Raji (cell line): ENCODE measurements around the gene OR13J1.

ENCODE experiments used
- POLR2A ChIP-seq: IDR thresholded peaks from 2 replicates; pipeline ENCODE4 v1.6.1; 2011; ENCODE audit warnings: low read depth, low read length, control low read depth; ENCODE audit not compliant: insufficient read depth

The OR13J1 gene

DNA sequence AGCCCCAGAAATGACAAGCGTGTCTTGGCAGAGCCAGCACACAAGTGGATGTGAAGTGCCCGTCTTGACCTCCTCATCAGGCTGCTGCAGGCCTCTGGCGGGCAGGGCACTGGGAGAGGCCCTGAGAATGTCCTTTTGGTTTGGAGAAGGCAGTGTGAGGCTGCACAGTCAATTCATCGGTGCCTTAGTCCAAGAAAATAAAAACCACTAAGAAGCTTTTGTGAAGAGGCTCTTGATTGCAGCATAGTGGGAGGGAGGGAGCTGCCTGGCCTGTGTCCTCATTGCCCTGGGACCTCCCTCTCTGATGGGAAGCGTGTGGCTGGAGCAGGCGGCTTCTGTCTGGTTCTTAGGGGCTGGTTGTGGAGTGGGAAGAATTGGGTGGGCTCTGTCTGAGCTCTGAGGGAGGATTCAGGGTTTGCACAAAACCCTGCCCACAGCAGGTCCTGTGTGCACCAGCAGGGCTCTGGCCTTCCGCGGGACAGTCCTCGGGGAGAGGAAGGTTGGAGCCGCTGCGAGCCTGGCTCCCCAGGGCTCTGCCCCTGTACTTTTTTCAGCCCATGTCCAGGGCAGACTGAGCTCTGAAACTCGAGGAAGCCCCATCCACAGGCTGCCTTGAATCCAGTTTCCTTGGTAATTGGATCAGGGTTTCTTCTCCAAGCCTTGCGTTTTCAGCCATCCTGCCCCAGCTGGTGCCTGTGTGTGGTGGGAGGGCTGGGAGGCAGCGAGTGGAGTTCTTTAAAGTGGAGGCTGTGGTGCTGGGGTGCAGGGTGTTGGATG lies 36.9 kb upstream of the OR13J1 start:
- no peak for TF ChIP-seq POLR2A

DNA sequence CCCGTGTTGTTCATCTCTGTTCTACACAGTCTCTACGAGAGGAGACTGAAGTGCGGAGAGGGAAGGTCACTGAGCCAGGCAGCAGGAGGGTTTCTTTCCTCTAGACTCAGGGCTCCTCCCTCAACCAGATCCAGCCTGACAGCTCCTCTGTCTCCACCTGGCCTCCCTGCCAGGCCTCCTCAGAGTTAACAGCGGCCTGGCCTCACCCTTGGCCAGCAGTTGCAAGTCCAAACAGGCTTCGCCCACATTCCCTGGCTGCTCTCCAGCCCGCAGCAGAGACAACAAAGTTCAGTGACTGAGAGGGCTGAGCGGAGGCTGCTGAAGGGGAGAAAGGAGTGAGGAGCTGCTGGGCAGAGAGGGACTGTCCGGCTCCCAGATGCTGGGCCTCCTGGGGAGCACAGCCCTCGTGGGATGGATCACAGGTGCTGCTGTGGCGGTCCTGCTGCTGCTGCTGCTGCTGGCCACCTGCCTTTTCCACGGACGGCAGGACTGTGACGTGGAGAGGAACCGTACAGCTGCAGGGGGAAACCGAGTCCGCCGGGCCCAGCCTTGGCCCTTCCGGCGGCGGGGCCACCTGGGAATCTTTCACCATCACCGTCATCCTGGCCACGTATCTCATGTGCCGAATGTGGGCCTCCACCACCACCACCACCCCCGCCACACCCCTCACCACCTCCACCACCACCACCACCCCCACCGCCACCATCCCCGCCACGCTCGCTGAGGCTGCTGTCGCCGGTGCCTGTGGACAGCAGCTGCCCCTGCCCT lies 35.9 kb upstream of the OR13J1 start, which contains the start of gene HRCT1:
TSS of gene HRCT1 (plus strand) at position 291 of the 768 bp plus-strand sequence. CDS start at position 377, 86 bp downstream.
- no peak for TF ChIP-seq POLR2A

DNA sequence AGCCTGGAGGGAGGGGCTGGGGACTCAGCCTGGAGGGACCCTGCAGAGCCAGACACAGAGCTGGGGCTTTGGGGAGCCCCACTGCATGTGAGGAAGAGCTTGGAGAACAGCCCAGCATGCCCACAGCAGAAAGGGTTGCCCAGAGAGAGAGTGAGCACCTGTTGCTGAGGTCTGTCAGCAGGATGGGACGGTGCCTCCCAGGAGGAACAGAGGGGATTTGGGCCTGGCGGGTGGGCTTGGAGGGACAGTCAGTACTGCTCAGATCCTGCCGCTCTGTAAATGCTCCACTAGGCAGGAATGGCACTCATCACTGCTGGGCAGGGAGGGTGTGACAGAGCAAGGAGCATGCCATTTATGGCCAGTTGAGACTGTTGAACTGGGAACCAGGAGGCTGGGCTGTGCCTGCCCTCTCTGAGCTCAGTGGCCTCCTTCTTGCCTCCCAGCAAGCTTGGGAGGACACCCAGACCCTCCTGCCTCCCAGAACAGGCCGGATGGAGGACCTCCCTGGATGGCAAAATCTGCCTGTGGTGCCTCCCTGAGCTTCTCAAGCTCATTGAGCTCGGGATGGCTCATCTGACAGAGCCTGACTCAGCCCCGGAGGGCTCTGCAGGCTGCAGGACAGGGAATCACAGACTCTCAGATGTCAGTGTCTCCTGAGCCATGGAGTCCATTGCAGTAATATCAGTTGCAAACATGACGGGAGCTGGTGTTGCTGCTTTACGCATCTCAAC lies 35.0 kb upstream of the OR13J1 start:
- no peak for TF ChIP-seq POLR2A

DNA sequence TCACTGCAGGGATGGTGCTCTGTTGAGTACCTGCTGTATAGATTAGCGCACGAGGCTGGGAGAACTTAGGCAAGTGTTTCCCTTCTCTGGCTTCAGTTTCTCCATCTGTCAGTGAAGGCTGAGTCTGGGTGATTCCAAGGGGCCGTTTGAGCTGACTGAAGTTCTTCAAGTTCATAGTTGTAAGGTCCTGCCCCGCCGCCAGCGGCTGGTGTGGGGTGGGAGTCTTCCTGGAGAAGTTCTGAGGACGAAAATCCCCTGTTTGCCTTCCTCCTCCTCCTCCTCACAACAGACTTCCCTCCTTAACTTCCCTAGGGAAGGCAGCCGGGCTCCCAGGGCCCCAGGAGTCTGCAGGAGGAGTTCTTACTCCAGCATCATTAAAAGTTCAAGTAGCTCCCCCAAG lies 34.1 kb upstream of the OR13J1 start:
- no peak for TF ChIP-seq POLR2A

DNA sequence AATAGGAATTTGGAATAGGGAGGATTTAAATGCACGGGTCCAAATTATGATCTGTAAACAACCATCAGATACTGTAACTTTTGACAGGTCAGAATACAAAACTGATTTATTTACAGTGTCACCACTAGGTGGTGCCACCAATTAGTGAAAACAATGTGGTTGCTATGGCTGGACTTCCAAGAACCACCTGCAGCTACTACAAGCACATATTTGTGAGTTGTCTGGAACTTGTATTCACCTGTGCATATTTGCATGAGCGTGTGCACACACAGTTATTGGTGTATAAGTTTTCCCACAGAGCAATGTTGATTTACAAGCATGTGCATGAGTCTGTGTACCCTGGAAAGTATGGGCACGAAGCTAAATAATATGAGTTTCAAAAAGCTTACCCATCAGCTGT lies 32.8 kb upstream of the OR13J1 start:
- no peak for TF ChIP-seq POLR2A

DNA sequence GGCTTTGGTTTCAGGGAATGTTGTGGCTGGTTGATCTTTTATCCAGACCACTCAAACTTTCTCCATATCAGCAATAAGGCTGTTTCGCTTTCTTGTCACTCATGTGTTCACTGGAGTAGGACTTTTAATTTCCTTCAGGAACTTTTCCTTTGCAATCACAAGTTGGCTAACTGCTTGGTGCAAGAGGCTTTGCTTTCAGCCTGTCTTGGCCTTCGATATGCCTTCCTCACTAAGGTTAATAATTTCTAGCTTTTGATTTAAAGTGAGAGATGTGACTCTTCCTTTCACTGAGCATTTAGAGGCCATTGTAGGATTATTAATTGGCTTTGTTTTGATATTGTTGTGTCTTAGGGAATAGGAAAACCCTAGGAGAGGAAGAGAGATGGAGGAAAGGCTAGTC lies 28.8 kb upstream of the OR13J1 start:
- TF ChIP-seq POLR2A: no peak

DNA sequence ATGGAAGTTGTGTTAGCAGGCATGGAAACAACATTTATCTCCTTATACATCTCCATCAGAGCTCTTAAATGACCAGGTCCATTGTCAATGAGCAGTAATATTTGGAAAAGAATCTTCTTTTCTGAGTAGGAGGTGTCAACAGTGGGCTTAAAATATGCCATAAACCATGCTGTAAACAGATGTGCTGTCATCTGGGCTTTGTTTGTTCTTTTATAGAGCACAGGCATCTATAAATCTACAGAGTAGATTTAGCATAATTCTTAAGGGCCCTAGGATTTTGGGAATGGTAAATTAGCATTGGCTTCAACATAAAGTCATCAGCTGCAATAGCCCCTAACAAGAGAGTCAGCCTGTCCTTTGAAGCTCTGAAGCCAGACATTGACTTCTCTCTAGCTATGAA lies 28.1 kb upstream of the OR13J1 start:
- no peak for TF ChIP-seq POLR2A

DNA sequence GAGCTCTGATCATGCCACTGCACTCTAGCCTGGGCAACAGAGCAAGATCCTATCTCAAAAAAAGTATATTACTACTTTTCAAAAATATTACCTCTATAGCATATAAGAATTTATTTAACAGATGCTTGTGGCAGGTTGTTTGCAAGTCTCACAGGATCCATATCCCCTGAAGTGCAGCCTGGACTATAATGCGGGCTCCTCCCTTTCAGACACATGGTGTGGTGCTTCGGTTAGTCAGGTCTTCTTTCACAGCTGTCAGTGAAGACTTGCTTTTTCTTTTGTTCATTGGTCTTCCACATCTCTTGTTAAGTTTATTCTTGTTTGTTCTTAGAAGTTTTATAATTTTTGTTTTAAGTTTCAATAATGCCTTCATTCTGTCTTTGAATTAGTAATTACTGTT lies 26.4 kb upstream of the OR13J1 start:
- no peak for TF ChIP-seq POLR2A

DNA sequence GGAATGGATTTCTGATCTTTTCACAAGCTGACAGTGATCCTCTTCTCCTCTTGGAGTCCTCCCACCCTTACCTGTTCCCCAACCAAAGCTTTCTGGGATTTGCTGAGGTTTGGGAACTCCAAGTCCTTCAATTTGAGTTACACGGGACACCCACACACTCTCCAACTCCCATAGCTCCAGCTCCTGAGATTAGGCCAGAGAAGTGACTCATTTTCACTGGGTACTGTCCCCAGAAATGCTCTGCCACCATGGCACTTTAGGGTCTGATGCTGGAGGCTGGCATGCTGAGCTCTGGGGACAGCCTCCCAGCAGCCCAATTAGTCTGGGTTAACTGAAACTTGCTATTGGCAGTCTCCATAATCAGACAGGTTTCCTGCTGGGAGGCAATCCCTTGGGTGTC lies 21.9 kb upstream of the OR13J1 start:
- TF ChIP-seq POLR2A: no peak

DNA sequence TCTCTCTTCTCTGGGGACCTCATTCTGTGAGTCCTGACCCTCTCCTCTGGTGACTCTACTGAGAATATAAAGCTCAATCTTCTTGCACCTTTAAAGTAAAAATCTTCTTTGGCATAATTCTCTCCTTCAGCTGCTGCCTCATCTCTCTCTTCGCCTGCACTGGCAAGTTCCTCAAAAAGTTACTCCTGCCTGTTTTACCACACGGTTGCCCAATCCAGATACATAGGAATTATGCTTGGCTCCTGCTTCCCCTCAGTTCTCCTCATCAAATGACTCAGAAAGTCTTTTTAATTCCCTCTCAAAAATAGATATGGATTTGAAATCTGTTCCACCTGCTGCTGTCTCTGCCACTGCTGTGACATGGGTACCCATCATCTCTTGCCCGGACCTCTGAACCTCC lies 21.4 kb upstream of the OR13J1 start:
- no peak for TF ChIP-seq POLR2A

DNA sequence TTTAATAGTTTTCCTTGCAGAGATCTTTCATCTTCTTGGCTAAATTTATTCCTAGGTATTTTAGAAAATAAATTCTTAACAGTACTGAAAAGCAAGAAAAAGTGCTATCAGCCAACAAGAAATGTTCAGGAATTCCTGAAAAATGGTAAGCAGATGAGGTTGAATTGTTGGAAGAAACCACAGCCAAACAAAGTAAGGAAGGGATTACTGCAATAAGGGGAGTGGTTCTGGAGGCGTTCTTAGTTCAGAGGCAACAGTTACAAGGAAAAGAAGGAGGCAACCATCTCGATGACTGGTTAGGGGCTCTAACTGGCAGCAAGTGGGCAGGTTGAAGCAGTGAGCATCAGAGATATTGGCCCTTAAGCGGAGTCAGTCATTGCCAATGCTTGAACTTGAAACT lies 12.8 kb upstream of the OR13J1 start:
- no peak for TF ChIP-seq POLR2A

DNA sequence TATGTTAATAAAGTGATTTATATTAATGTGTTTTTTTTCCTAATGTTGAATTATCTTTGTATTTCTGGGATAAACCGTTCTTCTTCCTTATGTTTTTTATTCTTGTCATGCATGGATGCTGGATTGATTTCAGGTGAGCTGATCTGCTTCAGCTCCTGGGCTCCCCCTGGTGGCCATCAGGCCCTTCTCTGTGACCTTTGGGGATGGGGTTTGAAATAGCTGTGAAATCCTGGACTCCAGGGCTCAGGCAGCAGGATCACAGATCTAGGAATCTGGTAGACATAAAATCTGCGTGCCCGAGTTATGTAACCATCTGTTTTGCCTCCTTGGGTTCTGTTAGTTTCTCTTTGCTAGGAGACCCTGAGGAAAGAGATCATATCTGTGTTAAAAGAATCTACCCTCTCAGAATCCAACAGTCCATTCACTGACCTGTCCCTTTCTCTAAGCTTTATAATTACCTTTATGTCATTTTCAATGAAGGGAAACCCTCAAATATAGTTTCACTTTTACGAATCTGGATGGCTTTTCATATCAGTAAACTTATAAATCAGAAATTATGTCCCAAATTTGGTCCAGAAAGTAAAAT lies 12.2 kb upstream of the OR13J1 start:
- no peak for TF ChIP-seq POLR2A

DNA sequence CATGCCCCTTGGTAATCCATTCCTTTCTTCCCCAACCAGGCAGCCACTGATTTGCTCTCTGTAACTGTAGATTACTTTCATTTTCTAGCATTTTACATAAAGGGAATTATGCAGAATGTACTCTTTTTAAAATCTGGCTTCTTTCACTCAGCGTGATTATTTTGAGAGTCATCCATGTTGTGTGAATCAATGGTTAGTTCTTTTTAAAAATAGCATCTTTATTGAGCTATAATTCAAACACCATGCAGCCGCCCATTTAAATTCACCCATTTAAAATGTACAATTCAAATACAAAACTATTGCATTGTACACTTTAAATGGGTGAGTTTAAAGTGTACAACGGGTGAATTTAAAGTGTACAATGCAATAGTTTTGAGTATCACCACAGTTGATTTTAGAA lies 2.3 kb upstream of the OR13J1 start:
- TF ChIP-seq POLR2A: no peak

DNA sequence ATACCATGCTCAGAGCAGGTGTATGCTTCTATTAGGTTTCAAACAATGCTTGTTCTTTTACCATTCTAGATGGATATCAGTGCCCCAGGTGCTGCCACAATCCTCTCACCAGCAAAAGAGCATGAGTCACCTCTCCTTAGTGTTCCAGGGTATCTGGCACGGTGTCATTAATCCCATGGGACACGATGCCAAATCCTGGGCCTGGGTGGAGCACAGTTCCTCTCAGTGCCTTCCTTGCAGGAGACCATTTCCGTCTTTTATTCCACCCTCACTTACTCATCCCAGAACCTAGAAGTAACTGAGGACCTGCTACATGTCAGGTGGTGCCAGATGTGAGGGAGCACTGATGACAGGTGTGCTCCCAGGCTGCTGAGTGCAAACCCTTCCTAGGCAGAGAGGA lies 1.3 kb upstream of the OR13J1 start:
- TF ChIP-seq POLR2A: no peak

DNA sequence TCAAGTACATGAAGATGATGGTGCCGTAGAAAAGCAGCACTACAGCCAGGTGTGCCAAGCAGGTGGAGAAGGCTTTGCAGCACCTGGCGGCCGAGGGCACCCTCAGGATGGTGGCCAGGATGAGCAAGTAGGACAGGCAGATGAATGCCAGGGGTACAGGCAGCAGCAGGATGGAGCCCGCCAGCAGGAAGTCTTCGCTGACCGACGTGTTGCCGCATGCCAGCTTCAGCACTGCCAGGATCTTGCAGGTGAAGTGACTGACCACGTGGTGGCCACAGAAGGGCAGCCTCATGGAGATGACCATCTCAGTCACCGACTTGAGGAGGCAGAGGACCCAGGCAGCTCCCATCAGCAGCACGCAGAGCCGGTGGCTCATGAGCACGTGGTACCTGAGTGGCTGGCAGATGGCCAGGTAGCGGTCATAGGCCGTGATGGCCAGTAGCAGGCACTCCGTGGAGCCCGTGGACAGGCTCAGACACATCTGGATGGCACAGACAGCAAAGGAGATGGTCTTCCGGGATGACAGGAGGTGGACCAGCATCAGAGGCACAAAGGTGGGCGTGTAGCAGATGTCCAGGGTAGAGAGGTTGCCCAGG lies 482 bp downstream of the OR13J1 start:
- TF ChIP-seq POLR2A: no peak
